A549 (cell line): ENCODE data around the gene CXXC1. TPM values are rescaled to one million over a fixed set of nuclear protein-coding genes. Genes with fewer than 3 reads are reported as not detected.

Experiments
- ATAC-seq, 2 experiments: fragments of 200-7000 bp in 1 of 2; fragments of >200 bp in 1 of 2; cut with Nextera tagmentation in 1 of 2; cut with Tn5 transposase in 1 of 2; 3 replicates each; pipeline versions ENCODE4 v1.8.0 to v1.9.1; 2018 to 2020; ENCODE audit warnings: mild to moderate bottlenecking in 1 of 2, moderate library complexity in 1 of 2
- CTCF ChIA-PET: fragments of 300-600 bp; sonication (Branson Sonifier 250); formaldehyde crosslinking; extraction: SDS; loops from one replicate; lab custom pipeline; 2021; ENCODE audit warnings: antibody characterized with exemption, inconsistent platforms; lab: Yijun Ruan, JAX
- POLR2A ChIA-PET: fragments of 350-600 bp; formaldehyde crosslinking; extraction: SDS; loops from one replicate; lab custom pipeline; 2021; ENCODE audit warnings: antibody characterized with exemption, inconsistent platforms; lab: Yijun Ruan, JAX
- DNase-seq, 2 experiments: peaks; one replicate each; pipeline versions ENCODE4 v3.0.0 to v3.0.0-alpha.2; 2011 to 2016; ENCODE audit warnings: low read depth in 1 of 2, low spot score in 1 of 2
- FAIRE-seq: peaks from 2 replicates; lab custom pipeline; 2011; peaks lifted over from hg19 to GRCh38; lab: Jason Lieb, UNC
- H3K27ac ChIP-seq, 2 experiments: fragments of >200 bp; sonication (Bioruptor Twin); formaldehyde crosslinking; 3 replicates each; pipeline ENCODE4 v1.5.1; 2016 to 2017
- H3K4me1 ChIP-seq: fragments of >200 bp; sonication (Bioruptor Twin); formaldehyde crosslinking; 3 replicates; pipeline ENCODE4 v1.6.1; 2016
- H3K4me2 ChIP-seq: fragments of >200 bp; sonication (Bioruptor Twin); formaldehyde crosslinking; 3 replicates; pipeline ENCODE4 v1.6.1; 2016
- H3K4me3 ChIP-seq: fragments of >200 bp; sonication (Bioruptor Twin); formaldehyde crosslinking; 3 replicates; pipeline ENCODE4 v1.5.1; 2016
- H3K9me3 ChIP-seq: fragments of >200 bp; sonication (Bioruptor Twin); formaldehyde crosslinking; 3 replicates; pipeline ENCODE4 v1.6.1; 2016
- BHLHE40 ChIP-seq: IDR thresholded peaks from 2 replicates; pipeline ENCODE4 v1.6.1; 2012; ENCODE audit warnings: low read depth, low read length, inconsistent platforms
- CBX2 ChIP-seq: fragments of 200-600 bp; sonication (generic); IDR thresholded peaks from 2 replicates; pipeline ENCODE4 v1.6.1; 2016; ENCODE audit warnings: low read depth, mild to moderate bottlenecking, borderline replicate concordance
- CBX8 ChIP-seq: fragments of 200-600 bp; sonication (generic); IDR thresholded peaks from 2 replicates; pipeline ENCODE4 v1.6.1; 2016
- CEBPB ChIP-seq, 2 experiments: fragments of >200 bp in 1 of 2; sonication (Bioruptor Twin) in 1 of 2; formaldehyde crosslinking in 1 of 2; IDR thresholded peaks; 2 replicates each; pipeline ENCODE4 v1.6.1; 2012 to 2016
- CHD4 ChIP-seq: fragments of 200-600 bp; sonication (generic); IDR thresholded peaks from 2 replicates; pipeline ENCODE4 v1.6.1; 2016; ENCODE audit warnings: antibody characterized with exemption, mild to moderate bottlenecking, borderline replicate concordance
- EHF ChIP-seq: fragments of 250-450 bp; sonication (Bioruptor Pico); IDR thresholded peaks from 2 replicates; pipeline ENCODE4 v1.5.0; 2020; ENCODE audit warnings: mild to moderate bottlenecking
- EHMT2 ChIP-seq: fragments of 200-600 bp; sonication (generic); IDR thresholded peaks from 2 replicates; pipeline ENCODE4 v1.6.1; 2016; ENCODE audit warnings: antibody characterized with exemption, low read depth, mild to moderate bottlenecking, moderate library complexity
- EP300 ChIP-seq, 2 experiments: fragments of >200 bp; sonication (Bioruptor Twin); formaldehyde crosslinking; IDR thresholded peaks; 2 replicates in 1 of 2; 3 replicates in 1 of 2; pipeline ENCODE4 v1.6.1; 2016 to 2017
- ESRRA ChIP-seq: fragments of 150-350 bp; IDR thresholded peaks from 2 replicates; pipeline ENCODE4 v1.6.1; 2014; ENCODE audit warnings: mild to moderate bottlenecking, low read length, borderline replicate concordance
- FOSB ChIP-seq: fragments of 250-450 bp; sonication (Bioruptor Pico); IDR thresholded peaks from 2 replicates; pipeline ENCODE4 v1.5.0; 2020; ENCODE audit warnings: mild to moderate bottlenecking, moderate library complexity
- HDAC2 ChIP-seq: fragments of 200-600 bp; sonication (generic); IDR thresholded peaks from 2 replicates; pipeline ENCODE4 v1.6.1; 2016
- HEYL ChIP-seq: fragments of 250-450 bp; sonication (Bioruptor Pico); IDR thresholded peaks from 2 replicates; pipeline ENCODE4 v1.8.0; 2021; ENCODE audit warnings: mild to moderate bottlenecking, moderate library complexity
- HOXA7 ChIP-seq: fragments of 250-450 bp; sonication (Bioruptor Pico); IDR thresholded peaks from 2 replicates; pipeline ENCODE4 v1.5.0; 2020; ENCODE audit warnings: mild to moderate bottlenecking, moderate library complexity
- HOXB13 ChIP-seq: fragments of 250-450 bp; sonication (Bioruptor Pico); IDR thresholded peaks from 2 replicates; pipeline ENCODE4 v1.5.0; 2020; ENCODE audit warnings: low read depth, mild to moderate bottlenecking, moderate library complexity
- JUN ChIP-seq, 2 experiments: fragments of >200 bp; sonication (Bioruptor Twin); formaldehyde crosslinking; IDR thresholded peaks; 2 replicates in 1 of 2; 3 replicates in 1 of 2; pipeline ENCODE4 v1.6.1; 2016 to 2017
- JUNB ChIP-seq: fragments of >200 bp; sonication (Bioruptor Twin); formaldehyde crosslinking; IDR thresholded peaks from 2 replicates; pipeline ENCODE4 v1.6.1; 2016
- MAFK ChIP-seq: fragments of 450-650 bp; IDR thresholded peaks from 2 replicates; pipeline ENCODE4 v1.6.1; 2014; ENCODE audit not compliant: partially characterized antibody
- MYC ChIP-seq: IDR thresholded peaks from 2 replicates; pipeline ENCODE4 v1.6.1; 2012; ENCODE audit warnings: mild to moderate bottlenecking, inconsistent platforms, low read length, improper control_type of control experiment, borderline replicate concordance
- NFE2L2 ChIP-seq: fragments of 150-350 bp; conservative IDR thresholded peaks from 2 replicates; pipeline ENCODE4 v1.6.1; 2014; ENCODE audit warnings: low read length
- RAD21 ChIP-seq, 2 experiments: fragments of >200 bp in 1 of 2; sonication (Bioruptor Twin) in 1 of 2; formaldehyde crosslinking in 1 of 2; IDR thresholded peaks in 1 of 2; conservative IDR thresholded peaks in 1 of 2; 2 replicates in 1 of 2; 3 replicates in 1 of 2; pipeline ENCODE4 v1.6.1; 2012 to 2018; ENCODE audit warnings: inconsistent platforms in 1 of 2
- RCOR1 ChIP-seq: fragments of 150-350 bp; IDR thresholded peaks from 2 replicates; pipeline ENCODE4 v1.6.1; 2014; ENCODE audit warnings: antibody characterized with exemption, low read length, low read depth
- SMC3 ChIP-seq: fragments of >200 bp; sonication (Bioruptor Twin); formaldehyde crosslinking; IDR thresholded peaks from 3 replicates; pipeline ENCODE4 v1.6.1; 2018; ENCODE audit warnings: inconsistent platforms
- SREBF2 ChIP-seq: fragments of 450-650 bp; IDR thresholded peaks from 2 replicates; pipeline ENCODE4 v1.6.1; 2014; ENCODE audit warnings: mild to moderate bottlenecking, moderate library complexity
- TFCP2L1 ChIP-seq: fragments of 250-450 bp; sonication (Bioruptor Pico); IDR thresholded peaks from 2 replicates; pipeline ENCODE4 v1.5.0; 2021; ENCODE audit warnings: mild to moderate bottlenecking
- WGBS: methylation state at CpG from one replicate; pipeline ENCODE4 v1.1.6; 2017; ENCODE audit errors: missing lambda C conversion rate; 5-methylcytosine and 5-hydroxymethylcytosine counted together
- polyA plus RNA-seq, 4 experiments: library from polyadenylated mRNA; depleted of rRNA in 3 of 4; stranded (reverse); fragments of >200 nt; fragmentation: RNase III in 1 of 4; extraction: RNeasy Plus Mini Kit Qiagen cat#74134 plus additional on column Dnase treatment in 1 of 4; gene quantifications; 2 replicates in 3 of 4; 3 replicates in 1 of 4; pipeline ENCODE4 v1.2.3, GENCODE V29; 2011 to 2017
- TF ChIP-seq, protein P1 (sequence below): fragments of 200-600 bp; sonication (generic); IDR thresholded peaks from 2 replicates; pipeline ENCODE4 v1.6.1; 2016; ENCODE audit warnings: antibody characterized with exemption, mild to moderate bottlenecking, moderate library complexity
- TF ChIP-seq, protein P2 (sequence below): IDR thresholded peaks from 2 replicates; pipeline ENCODE4 v1.6.1; 2012
- TF ChIP-seq, protein P3 (sequence below): fragments of 150-350 bp; IDR thresholded peaks from 2 replicates; pipeline ENCODE4 v1.6.1; 2014; ENCODE audit warnings: low read depth, mild to moderate bottlenecking, low read length
- TF ChIP-seq, protein P4 (sequence below): fragments of 250-450 bp; sonication (Bioruptor Pico); IDR thresholded peaks from 2 replicates; pipeline ENCODE4 v1.5.0; 2021; ENCODE audit warnings: mild to moderate bottlenecking, moderate library complexity, borderline replicate concordance
- TF ChIP-seq, protein P5 (sequence below): fragments of 250-450 bp; sonication (Bioruptor Pico); IDR thresholded peaks from 2 replicates; pipeline ENCODE4 v1.5.0; 2020; ENCODE audit warnings: low read depth, mild to moderate bottlenecking, moderate library complexity

CXXC1 gene
- polyA plus RNA-seq, 2 of the 4 experiments (the other 2 are of a cell fraction), result 21.2 to 54.3 TPM

DNA sequence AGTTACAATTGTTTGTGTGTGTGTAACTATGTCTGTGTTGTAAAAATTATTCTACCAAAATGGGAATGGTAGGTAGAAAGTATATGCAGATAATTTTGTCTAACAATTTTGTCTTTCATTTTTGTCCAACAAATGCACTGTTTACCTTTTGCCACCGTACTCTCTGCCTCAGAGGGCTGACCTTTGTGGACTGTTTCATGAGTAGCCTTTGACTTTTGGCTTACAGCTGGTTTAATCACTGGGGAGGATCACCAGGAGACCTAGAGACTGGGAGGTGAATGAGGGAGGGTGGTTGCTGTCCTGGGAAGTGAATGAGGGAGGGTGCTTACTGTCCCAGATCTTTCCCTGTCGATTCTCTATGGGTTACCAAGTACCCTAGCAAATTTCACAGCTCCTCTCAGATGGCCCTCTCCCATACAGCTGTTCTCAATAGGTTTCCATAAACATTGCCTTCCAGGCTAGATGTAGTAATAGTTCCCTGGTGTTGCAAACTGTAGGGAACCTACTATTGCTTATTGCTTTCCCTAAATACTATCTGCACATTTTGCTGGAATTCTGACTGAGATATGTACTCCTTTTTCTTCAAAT lies 26.5 kb upstream of the CXXC1 start:
- TF ChIP-seq, protein P1, sequence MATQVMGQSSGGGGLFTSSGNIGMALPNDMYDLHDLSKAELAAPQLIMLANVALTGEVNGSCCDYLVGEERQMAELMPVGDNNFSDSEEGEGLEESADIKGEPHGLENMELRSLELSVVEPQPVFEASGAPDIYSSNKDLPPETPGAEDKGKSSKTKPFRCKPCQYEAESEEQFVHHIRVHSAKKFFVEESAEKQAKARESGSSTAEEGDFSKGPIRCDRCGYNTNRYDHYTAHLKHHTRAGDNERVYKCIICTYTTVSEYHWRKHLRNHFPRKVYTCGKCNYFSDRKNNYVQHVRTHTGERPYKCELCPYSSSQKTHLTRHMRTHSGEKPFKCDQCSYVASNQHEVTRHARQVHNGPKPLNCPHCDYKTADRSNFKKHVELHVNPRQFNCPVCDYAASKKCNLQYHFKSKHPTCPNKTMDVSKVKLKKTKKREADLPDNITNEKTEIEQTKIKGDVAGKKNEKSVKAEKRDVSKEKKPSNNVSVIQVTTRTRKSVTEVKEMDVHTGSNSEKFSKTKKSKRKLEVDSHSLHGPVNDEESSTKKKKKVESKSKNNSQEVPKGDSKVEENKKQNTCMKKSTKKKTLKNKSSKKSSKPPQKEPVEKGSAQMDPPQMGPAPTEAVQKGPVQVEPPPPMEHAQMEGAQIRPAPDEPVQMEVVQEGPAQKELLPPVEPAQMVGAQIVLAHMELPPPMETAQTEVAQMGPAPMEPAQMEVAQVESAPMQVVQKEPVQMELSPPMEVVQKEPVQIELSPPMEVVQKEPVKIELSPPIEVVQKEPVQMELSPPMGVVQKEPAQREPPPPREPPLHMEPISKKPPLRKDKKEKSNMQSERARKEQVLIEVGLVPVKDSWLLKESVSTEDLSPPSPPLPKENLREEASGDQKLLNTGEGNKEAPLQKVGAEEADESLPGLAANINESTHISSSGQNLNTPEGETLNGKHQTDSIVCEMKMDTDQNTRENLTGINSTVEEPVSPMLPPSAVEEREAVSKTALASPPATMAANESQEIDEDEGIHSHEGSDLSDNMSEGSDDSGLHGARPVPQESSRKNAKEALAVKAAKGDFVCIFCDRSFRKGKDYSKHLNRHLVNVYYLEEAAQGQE, result no peak
- TF ChIP-seq RCOR1, result no peak
- no peak for TF ChIP-seq CBX8
- TF ChIP-seq, protein P2, sequence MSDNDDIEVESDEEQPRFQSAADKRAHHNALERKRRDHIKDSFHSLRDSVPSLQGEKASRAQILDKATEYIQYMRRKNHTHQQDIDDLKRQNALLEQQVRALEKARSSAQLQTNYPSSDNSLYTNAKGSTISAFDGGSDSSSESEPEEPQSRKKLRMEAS, result no peak
- no peak for TF ChIP-seq CHD4
- no peak for TF ChIP-seq TFCP2L1 (CRISPR knock-in tag)
- no peak for TF ChIP-seq HDAC2
- TF ChIP-seq EHF (CRISPR knock-in tag), result no peak
- no peak for TF ChIP-seq MYC
- no peak for TF ChIP-seq JUN (IDR thresholded peaks at IDR 0.05)
- no peak for TF ChIP-seq HEYL
- no peak for TF ChIP-seq JUNB
- TF ChIP-seq ESRRA, result no peak
- TF ChIP-seq, protein P3, sequence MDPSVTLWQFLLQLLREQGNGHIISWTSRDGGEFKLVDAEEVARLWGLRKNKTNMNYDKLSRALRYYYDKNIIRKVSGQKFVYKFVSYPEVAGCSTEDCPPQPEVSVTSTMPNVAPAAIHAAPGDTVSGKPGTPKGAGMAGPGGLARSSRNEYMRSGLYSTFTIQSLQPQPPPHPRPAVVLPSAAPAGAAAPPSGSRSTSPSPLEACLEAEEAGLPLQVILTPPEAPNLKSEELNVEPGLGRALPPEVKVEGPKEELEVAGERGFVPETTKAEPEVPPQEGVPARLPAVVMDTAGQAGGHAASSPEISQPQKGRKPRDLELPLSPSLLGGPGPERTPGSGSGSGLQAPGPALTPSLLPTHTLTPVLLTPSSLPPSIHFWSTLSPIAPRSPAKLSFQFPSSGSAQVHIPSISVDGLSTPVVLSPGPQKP, result no peak
- no peak for TF ChIP-seq NFE2L2
- TF ChIP-seq, protein P4, sequence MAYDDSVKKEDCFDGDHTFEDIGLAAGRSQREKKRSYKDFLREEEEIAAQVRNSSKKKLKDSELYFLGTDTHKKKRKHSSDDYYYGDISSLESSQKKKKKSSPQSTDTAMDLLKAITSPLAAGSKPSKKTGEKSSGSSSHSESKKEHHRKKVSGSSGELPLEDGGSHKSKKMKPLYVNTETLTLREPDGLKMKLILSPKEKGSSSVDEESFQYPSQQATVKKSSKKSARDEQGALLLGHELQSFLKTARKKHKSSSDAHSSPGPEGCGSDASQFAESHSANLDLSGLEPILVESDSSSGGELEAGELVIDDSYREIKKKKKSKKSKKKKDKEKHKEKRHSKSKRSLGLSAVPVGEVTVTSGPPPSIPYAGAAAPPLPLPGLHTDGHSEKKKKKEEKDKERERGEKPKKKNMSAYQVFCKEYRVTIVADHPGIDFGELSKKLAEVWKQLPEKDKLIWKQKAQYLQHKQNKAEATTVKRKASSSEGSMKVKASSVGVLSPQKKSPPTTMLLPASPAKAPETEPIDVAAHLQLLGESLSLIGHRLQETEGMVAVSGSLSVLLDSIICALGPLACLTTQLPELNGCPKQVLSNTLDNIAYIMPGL (CRISPR knock-in tag), result no peak
- DNase-seq, result no peak
- POLR2A ChIA-PET, result no interaction called here

DNA sequence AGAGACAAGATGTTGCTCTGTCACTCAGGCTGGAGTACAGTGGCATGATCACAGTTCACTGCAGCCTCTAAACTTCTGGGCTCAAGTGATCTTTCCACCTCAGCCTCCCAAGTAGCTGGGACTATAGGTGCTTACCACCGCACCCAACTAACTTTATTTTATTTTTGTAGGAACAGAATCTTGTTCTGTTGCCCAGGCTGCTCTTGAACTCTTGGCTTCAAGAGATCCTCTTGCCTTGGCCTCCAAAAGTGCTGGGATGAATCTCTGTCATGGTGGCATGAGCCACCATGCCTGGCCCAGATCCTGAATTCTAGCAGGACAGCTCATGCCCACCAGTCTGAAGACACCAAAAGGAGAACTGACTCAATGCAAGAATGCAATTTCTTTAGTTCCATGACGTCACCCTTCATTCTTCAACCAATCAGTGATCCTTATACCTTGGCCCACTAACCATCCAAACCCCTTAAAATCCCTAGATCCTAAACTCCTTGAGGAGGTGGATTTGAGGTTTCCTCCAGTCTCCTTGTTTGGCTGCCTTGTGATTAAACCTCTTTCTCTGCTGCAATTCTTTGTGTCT lies 25.6 kb upstream of the CXXC1 start:
- no peak overlapping the region for H3K27ac ChIP-seq
- TF ChIP-seq CBX2 (no peak), JUN (IDR thresholded peaks at IDR 0.05) (no peak), CBX8 (no peak), BHLHE40 (no peak), EHF (CRISPR knock-in tag) (no peak), HOXA7 (CRISPR knock-in tag) (no peak), CEBPB (IDR thresholded peaks at IDR 0.05) (no peak), SMC3 (no peak), MAFK (no peak), HOXB13 (CRISPR knock-in tag) (no peak), EP300 (IDR thresholded peaks at IDR 0.05) (no peak), MYC (no peak), SREBF2 (no peak), EHMT2 (no peak), RAD21 (conservative IDR thresholded peaks at IDR 0.05 in 1 of 2, IDR thresholded peaks at IDR 0.05 in 1 of 2) (no peak), FOSB (no peak)
- TF ChIP-seq, protein P2, result no peak
- TF ChIP-seq, protein P5, sequence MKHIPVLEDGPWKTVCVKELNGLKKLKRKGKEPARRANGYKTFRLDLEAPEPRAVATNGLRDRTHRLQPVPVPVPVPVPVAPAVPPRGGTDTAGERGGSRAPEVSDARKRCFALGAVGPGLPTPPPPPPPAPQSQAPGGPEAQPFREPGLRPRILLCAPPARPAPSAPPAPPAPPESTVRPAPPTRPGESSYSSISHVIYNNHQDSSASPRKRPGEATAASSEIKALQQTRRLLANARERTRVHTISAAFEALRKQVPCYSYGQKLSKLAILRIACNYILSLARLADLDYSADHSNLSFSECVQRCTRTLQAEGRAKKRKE (CRISPR knock-in tag), result no peak
- no peak overlapping the region for H3K4me3 ChIP-seq
- no peak for DNase-seq
- peaks cover 9% of the 10 kb centered on the region; the same call in 2 of the 3 replicates for H3K4me1 ChIP-seq
- no peak for ATAC-seq
- 53% methylated on average over 2 of the region's 2 CpGs for WGBS
- no peak for FAIRE-seq
- H3K4me2 ChIP-seq, result no peak overlapping the region
- CTCF ChIA-PET, result no interaction called here
- H3K9me3 ChIP-seq, result no peaks in the 10 kb centered on the region
- POLR2A ChIA-PET, result no interaction called here

More for the DNA sequence above, 26.5 kb upstream of the CXXC1 start:
- H3K4me3 ChIP-seq, result no peak overlapping the region
- FAIRE-seq (no peak), ATAC-seq (no peak)
- H3K4me1 ChIP-seq, result peaks cover 3% of the 10 kb centered on the region; the same call in 2 of the 3 replicates
- WGBS, result 0% methylated on average over 2 of the region's 2 CpGs
- H3K27ac ChIP-seq, result no peak overlapping the region
- CTCF ChIA-PET, result no interaction called here
- H3K9me3 ChIP-seq, result no peaks in the 10 kb centered on the region
- H3K4me2 ChIP-seq, result no peak overlapping the region
